ENCODE measurements around the gene DESI2. TPM values are rescaled to one million over a fixed set of nuclear protein-coding genes. Genes with fewer than 3 reads are reported as not detected.

The DESI2 gene
- total RNA-seq, 1 experiment from 2014 or later: 44.6 TPM

- no TSS peak for BruUV-seq (replicated peaks)
- RAD21 ChIA-PET (ENCODE audit: low non-redundant PET in 1 of 2, low total read pairs in 2 of 2, uncharacterized antibody in 2 of 2, unreplicated experiment in 2 of 2): no interaction called here
- intact Hi-C loops (cut with micrococcal nuclease): no loop called here
These were observed 102.7 kb downstream of the DESI2 start for GRCh38 chr1:244755673-244756072.

More at GRCh38 chr1:244755673-244756072, 102.7 kb downstream of the DESI2 start:
- H3K4me1 ChIP-seq (ENCODE audit: control insufficient read depth in 1 of 2, insufficient read depth in 2 of 2, low read length in 2 of 2): no peaks in the 10 kb centered on the region
- no peaks in the 10 kb centered on the region for H3K79me2 ChIP-seq (ENCODE audit: insufficient read depth, low read length)
- H3K9me2 ChIP-seq (ENCODE audit: insufficient read depth): no peaks in the 10 kb centered on the region
- H4K20me1 ChIP-seq (ENCODE audit: insufficient read depth): no peaks in the 10 kb centered on the region
- H3K9me3 ChIP-seq (ENCODE audit: control insufficient read depth in 1 of 2, insufficient read depth in 1 of 2, low read depth in 1 of 2, low read length in 2 of 2): no peaks in the 10 kb centered on the region
- no peak overlapping the region for H2AFZ ChIP-seq (ENCODE audit: low read depth, low read length, poor library complexity, severe bottlenecking)
- TF ChIP-seq SIN3A (IDR thresholded peaks at IDR 0.05; ENCODE audit: low read depth) (no peak), TCF7L2 (IDR thresholded peaks at IDR 0.05; ENCODE audit: borderline replicate concordance, extremely low read depth, insufficient read depth, insufficient read length) (no peak), YY1 (IDR thresholded peaks at IDR 0.05; ENCODE audit: extremely low read depth, insufficient replicate concordance, low read depth, low read length) (no peak), REST (IDR thresholded peaks at IDR 0.05; ENCODE audit: low read depth) (no peak)
- no peak overlapping the region for H3K27ac ChIP-seq (ENCODE audit: low read depth, low read length)
- no peaks in the 10 kb centered on the region for H3K27me3 ChIP-seq (ENCODE audit: insufficient read depth, low read length)
- ChIA-PET POLR2A (no interaction called here), CTCF (no interaction called here)
- H3K36me3 ChIP-seq (ENCODE audit: control insufficient read depth in 1 of 2, insufficient read depth in 2 of 2, low read length in 2 of 2): no peaks in the 10 kb centered on the region
- DNase-seq (ENCODE audit: low read depth, low spot score) (no peak), ATAC-seq (no peak)
- H3K4me3 ChIP-seq (replicated peaks in 1 of 2; ENCODE audit: low read depth in 1 of 2, low read length in 2 of 2): no peak overlapping the region
- H3K4me2 ChIP-seq (ENCODE audit: low read length): no peak overlapping the region
- H3K9ac ChIP-seq (ENCODE audit: low read length): no peak overlapping the region

Measured in HCT116 (cell line).